Measurements from ENCODE around the gene COPZ2. TPM values are rescaled to one million over a fixed set of nuclear protein-coding genes. Genes with fewer than 3 reads are reported as not detected.

COPZ2 gene
- total RNA-seq, 1 donor from 2014 or later = 49.4 TPM

DNA sequence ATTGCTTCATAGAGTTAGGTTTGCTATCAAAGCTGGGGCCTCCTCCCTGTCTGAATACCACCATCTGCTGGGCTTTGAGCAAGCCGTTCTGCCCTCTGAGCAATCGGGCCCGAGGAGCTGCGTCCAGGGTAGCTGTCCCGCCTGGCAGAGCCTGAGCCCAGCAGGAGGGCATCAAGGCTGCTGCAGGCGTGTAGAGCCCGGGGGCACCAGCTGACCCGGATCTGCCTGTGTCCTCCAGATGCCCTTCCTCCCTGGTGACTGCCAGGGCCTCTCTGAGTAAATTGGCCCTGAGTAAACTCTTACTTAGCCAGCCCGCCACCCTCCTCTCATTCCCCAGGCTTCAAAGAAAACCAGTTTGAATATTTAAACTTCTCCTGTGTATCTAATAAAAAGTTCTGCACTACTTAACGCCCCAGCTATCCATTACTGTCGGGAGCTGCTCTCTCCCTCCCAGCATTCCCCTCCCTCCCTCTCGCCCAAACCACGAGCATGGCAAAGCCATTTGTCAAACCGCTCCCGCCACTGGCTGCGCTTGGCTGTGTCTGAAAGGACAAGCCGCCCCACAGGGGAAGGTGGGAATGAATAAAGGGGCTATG is 50.3 kb downstream of the COPZ2 start:
- peaks cover 12% of the 10 kb centered on the region for H3K4me1 Mint-ChIP-seq (ENCODE audit: unreplicated experiment)
- TF ChIP-seq, protein P1, sequence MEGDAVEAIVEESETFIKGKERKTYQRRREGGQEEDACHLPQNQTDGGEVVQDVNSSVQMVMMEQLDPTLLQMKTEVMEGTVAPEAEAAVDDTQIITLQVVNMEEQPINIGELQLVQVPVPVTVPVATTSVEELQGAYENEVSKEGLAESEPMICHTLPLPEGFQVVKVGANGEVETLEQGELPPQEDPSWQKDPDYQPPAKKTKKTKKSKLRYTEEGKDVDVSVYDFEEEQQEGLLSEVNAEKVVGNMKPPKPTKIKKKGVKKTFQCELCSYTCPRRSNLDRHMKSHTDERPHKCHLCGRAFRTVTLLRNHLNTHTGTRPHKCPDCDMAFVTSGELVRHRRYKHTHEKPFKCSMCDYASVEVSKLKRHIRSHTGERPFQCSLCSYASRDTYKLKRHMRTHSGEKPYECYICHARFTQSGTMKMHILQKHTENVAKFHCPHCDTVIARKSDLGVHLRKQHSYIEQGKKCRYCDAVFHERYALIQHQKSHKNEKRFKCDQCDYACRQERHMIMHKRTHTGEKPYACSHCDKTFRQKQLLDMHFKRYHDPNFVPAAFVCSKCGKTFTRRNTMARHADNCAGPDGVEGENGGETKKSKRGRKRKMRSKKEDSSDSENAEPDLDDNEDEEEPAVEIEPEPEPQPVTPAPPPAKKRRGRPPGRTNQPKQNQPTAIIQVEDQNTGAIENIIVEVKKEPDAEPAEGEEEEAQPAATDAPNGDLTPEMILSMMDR (IDR thresholded peaks at IDR 0.05) = no peak
- no peak overlapping the region for H3K4me3 Mint-ChIP-seq (ENCODE audit: unreplicated experiment)
- H3K27me3 Mint-ChIP-seq (ENCODE audit: unreplicated experiment) = peaks cover 2% of the 10 kb centered on the region
- no peaks in the 10 kb centered on the region for H3K9me3 Mint-ChIP-seq (ENCODE audit: unreplicated experiment)
- peak overlapping the region; percentile 24 for H3K27ac Mint-ChIP-seq (ENCODE audit: unreplicated experiment)
- peak; percentile 88 for DNase-seq (ENCODE audit: extremely low spot score, unreplicated experiment)
- H3K36me3 Mint-ChIP-seq (ENCODE audit: unreplicated experiment) = peaks cover 8% of the 10 kb centered on the region

DNA sequence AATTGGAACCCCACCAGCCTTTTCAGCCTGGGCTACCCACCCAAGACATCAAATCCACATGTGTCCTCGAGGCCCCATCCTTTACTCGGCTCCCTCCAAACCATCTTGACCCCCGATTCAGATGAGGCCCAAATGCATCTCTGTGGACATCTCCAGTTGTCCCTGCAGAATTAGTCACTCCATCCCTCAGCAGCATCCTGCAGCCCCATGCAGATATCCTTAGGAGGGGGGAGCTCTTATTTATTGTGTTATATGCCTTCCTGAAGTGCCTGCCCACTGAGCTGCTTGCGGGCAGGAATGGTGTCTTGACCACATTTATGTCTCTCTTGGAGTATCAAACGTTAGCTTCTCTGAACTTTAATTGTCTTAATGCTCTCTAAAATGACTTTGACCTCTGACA is 51.1 kb downstream of the COPZ2 start:
- no peak overlapping the region for H3K4me3 Mint-ChIP-seq (ENCODE audit: unreplicated experiment)
- H3K9me3 Mint-ChIP-seq (ENCODE audit: unreplicated experiment) = no peaks in the 10 kb centered on the region
- no peaks in the 10 kb centered on the region for H3K27me3 Mint-ChIP-seq (ENCODE audit: unreplicated experiment)
- H3K36me3 Mint-ChIP-seq (ENCODE audit: unreplicated experiment) = peaks cover 8% of the 10 kb centered on the region
- no peak overlapping the region for H3K27ac Mint-ChIP-seq (ENCODE audit: unreplicated experiment)
- no peak for DNase-seq (ENCODE audit: extremely low spot score, unreplicated experiment)
- TF ChIP-seq, protein P1 (IDR thresholded peaks at IDR 0.05) = no peak
- H3K4me1 Mint-ChIP-seq (ENCODE audit: unreplicated experiment) = peaks cover 12% of the 10 kb centered on the region

GRCh38 chr17:47983492-47984223 is 53.9 kb downstream of the COPZ2 start:
- Mint-ChIP-seq H3K27me3 (ENCODE audit: unreplicated experiment) (no peaks in the 10 kb centered on the region), H3K4me3 (ENCODE audit: unreplicated experiment) (no peak overlapping the region), H3K9me3 (ENCODE audit: unreplicated experiment) (no peaks in the 10 kb centered on the region), H3K4me1 (ENCODE audit: unreplicated experiment) (peaks cover 12% of the 10 kb centered on the region), H3K27ac (ENCODE audit: unreplicated experiment) (no peak overlapping the region), H3K36me3 (ENCODE audit: unreplicated experiment) (peaks cover 25% of the 10 kb centered on the region)
- TF ChIP-seq, protein P1 (IDR thresholded peaks at IDR 0.05) = no peak
- no peak for DNase-seq (ENCODE audit: extremely low spot score, unreplicated experiment)

- Mint-ChIP-seq H3K27ac (ENCODE audit: unreplicated experiment) (no peak overlapping the region), H3K9me3 (ENCODE audit: unreplicated experiment) (no peaks in the 10 kb centered on the region), H3K4me3 (ENCODE audit: unreplicated experiment) (no peak overlapping the region), H3K36me3 (ENCODE audit: unreplicated experiment) (peaks cover 25% of the 10 kb centered on the region), H3K4me1 (ENCODE audit: unreplicated experiment) (peaks cover 11% of the 10 kb centered on the region), H3K27me3 (ENCODE audit: unreplicated experiment) (no peaks in the 10 kb centered on the region)
- DNase-seq (ENCODE audit: extremely low spot score, unreplicated experiment) = no peak
- TF ChIP-seq, protein P1 (IDR thresholded peaks at IDR 0.05) = no peak
Observed at GRCh38 chr17:47982645-47983390, 54.8 kb downstream of the COPZ2 start.

DNA sequence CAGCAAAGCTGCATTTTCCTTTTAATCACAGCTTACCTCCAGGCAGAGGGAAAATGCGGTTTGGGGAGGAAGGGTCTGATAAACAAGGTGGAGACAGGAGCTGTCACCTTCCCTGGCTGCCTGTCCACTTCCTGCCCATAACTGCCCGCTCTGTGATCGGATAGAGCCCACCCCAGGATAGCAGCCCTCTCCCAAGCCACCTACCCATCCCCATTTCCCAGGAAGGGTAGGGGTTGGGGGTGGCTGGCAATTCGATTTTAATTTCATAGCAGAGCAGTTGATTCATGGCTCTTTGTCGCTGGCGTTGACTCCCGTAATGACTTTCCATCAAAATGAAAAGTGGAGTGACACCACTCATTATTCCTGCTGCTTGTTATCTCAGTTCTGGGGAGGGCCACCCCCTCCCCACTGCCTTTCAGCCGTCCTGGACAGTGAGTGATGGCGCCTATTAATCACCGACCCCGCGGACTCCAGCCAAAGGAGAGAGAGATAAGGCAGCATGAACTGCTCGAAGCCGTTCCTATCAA is 55.4 kb downstream of the COPZ2 start:
- peaks cover 5% of the 10 kb centered on the region for H3K4me1 Mint-ChIP-seq (ENCODE audit: unreplicated experiment)
- TF ChIP-seq, protein P1 (IDR thresholded peaks at IDR 0.05) = no peak
- H3K36me3 Mint-ChIP-seq (ENCODE audit: unreplicated experiment) = peaks cover 30% of the 10 kb centered on the region
- no peaks in the 10 kb centered on the region for H3K27me3 Mint-ChIP-seq (ENCODE audit: unreplicated experiment)
- no peak for DNase-seq (ENCODE audit: extremely low spot score, unreplicated experiment)
- H3K9me3 Mint-ChIP-seq (ENCODE audit: unreplicated experiment) = no peaks in the 10 kb centered on the region
- H3K4me3 Mint-ChIP-seq (ENCODE audit: unreplicated experiment) = no peak overlapping the region
- no peak overlapping the region for H3K27ac Mint-ChIP-seq (ENCODE audit: unreplicated experiment)
